Stimulated activated CD8-positive, alpha-beta memory T cell treated with anti-CD3 and anti-CD28 coated beads, Interleukin-7, amount 100 ng/mL, for 4 hours (primary cell): ENCODE results near the gene GPRIN1.
"Not testable (repeated sequence)": the region's sequence is repeated elsewhere in the genome, so short reads cannot be mapped to it uniquely, and the experiment has no call there.

Source experiments
- DNase-seq, 2 donors: peaks; one replicate each; pipeline ENCODE4 v3.0.0-alpha.2; 2020; ENCODE audit warnings: low read depth in 2 of 2

Gene GPRIN1

GRCh38 chr5:176597417-176598389, 12.3 kb downstream of the GPRIN1 start:
- DNase-seq: no peak

GRCh38 chr5:176596689-176597416, 13.1 kb downstream of the GPRIN1 start:
- DNase-seq: peak; percentile 23 to 69

DNA sequence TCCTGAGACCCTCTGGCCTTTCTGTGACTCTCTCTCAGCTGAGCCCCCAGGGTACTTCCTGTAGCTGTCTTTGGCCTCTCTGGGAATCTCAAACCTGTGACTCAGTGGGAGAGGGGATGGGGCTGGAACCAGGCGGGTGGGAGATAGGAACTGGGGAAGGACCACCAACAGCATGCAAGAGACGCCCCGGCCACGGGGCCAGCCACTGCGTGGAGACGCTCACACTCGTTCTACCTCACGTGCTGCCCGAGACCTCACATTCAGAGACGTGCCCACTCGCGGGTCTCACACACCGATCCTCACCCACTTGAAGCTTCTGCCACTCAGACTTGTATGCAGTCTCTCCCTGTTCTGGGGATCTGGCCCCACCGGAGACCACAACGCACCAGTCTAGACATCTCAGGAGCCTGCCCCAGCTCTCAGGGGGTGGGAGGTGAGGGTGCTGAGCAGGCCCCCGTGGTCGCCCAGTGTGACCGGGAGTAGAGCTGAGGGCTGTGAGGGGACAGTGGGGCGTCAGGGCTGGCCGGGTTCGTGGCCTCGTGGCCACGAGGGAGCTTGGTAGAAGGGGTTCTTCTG, 13.8 kb downstream of the GPRIN1 start:
- DNase-seq: no peak

- DNase-seq: no peak
These were observed 14.5 kb downstream of the GPRIN1 start for GRCh38 chr5:176595386-176595943.

DNA sequence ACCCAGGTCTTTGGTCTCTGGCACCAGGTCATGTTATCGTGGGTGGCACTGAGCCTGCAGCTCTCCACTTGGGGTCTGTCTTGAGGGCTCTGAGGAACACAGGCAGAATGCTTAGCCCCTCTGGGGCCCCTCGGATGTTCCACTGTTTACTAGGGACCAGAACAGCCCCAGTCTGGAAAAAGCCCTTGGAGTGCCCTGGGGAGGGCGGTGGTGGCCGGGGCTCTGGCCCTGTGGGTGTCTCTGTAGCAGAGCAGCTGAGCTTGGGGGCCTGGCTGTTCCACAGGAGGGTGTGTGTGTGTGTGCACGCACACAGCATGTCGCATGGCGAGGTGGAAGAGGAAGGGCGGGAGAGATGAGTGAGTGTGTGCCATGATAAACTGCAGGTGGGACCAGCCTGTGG, 15.4 kb downstream of the GPRIN1 start:
- DNase-seq: no peak

- DNase-seq: no peak
These were observed 16.6 kb downstream of the GPRIN1 start for GRCh38 chr5:176593273-176593869.

- DNase-seq: no peak
These were observed 17.4 kb downstream of the GPRIN1 start for GRCh38 chr5:176592573-176592972.

GRCh38 chr5:176591667-176592066, 18.3 kb downstream of the GPRIN1 start:
- DNase-seq: not testable (repeated sequence)

- no peak for DNase-seq
These were observed 19.8 kb downstream of the GPRIN1 start for GRCh38 chr5:176590035-176590717.

DNA sequence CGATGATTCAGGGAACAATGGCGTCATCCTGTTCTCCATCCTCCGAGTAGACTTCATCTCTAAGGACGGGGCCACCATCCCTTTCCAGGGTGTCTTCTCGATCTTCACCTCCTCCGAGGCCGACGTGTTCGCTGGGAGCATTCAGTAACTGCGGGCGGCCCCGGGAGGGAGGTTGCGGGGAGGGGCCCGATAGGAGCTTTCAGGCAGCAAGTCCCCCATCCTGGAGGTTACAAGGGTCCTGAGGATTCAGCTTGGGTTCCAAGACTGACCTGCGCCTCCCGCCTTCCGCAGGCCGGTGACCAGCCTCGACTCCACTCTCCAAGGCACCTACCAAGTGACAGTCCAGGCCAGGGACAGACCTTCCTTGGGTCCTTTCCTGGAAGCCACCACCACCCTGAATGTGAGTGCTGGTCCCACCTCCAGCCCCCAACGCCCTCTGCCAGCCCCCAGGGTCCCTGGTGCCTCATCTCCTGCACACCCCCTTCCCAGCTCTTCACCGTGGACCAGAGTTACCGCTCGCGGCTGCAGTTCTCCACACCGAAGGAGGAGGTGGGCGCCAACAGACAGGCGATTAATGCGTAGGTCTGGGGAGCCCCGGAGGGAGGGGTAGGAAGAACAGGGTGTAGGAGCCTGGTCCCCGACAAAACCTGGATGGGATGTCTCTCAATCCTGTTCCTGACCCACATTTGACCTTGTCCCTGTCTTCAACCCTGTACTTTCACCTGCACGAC, 20.8 kb downstream of the GPRIN1 start:
- DNase-seq: no peak

DNA sequence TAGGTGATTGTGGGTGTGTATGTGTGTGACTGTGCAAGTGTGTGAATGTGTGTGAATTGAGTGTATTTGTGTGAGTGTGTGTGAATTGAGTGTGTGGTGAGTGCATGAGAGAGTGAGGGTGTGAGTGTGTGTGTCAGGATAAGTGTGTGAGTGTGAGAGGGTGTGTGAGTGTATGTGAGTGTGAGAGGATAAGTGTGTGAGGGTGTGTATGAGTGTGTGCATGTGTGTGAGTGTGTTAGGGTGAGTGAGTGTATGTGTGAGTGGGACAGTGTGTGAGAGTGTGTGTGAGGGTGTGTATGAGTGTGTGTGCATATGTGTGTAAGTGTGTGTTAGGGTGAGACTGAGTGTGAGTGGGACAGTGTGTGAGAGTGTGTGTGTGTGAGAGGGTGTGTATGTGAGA, 21.7 kb downstream of the GPRIN1 start:
- no peak for DNase-seq

GRCh38 chr5:176587398-176587797, 22.6 kb downstream of the GPRIN1 start:
- no peak for DNase-seq

GRCh38 chr5:176583076-176583475, 26.9 kb downstream of the GPRIN1 start:
- no peak for DNase-seq

- DNase-seq: no peak
These were observed 28.6 kb downstream of the GPRIN1 start for GRCh38 chr5:176581361-176581760.

DNA sequence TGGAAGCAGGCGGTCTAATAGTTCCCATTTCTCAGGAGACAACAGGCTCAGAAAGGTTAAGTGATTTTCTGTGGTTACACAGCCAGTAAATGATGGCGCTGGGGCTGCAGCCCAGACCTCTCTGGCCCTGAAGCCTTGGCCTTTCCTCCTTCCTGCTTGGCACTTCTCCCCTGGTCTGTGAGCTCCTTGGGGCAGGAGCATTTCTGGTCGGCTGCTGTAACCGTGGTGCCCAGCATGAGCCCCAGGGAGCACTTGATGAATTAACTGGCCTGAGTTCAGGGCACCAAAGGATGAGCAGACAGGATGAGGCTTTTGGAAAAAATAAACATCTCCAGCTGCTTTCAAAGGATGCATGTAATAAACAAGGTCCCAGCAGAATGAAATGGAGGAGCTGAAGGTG, 30.6 kb downstream of the GPRIN1 start:
- DNase-seq: no peak

GRCh38 chr5:176578391-176578808, 31.6 kb downstream of the GPRIN1 start:
- no peak for DNase-seq

GRCh38 chr5:176577312-176578176, 32.4 kb downstream of the GPRIN1 start:
- no peak for DNase-seq

- DNase-seq: no peak
These were observed 34.2 kb downstream of the GPRIN1 start for GRCh38 chr5:176575488-176576422.
